GM10847 (cell line): ENCODE data around the gene TGDS.
A peak's percentile ranks its signal among the peaks of the same experiment; 100 is the strongest.

Source experiments
- POLR2A ChIP-seq: IDR thresholded peaks from 2 replicates; pipeline ENCODE4 v1.6.1; 2011; ENCODE audit not compliant: insufficient read length; ENCODE audit errors: extremely low read depth

TGDS gene

GRCh38 chr13:94595950-94596574, at the start of gene TGDS:
TGDS (minus strand) TSS chr13:94596152; CDS start chr13:94596136, 16 bp downstream.
- peak; percentile 98 for TF ChIP-seq POLR2A

- no peak for TF ChIP-seq POLR2A
Measured at GRCh38 chr13:94641409-94641941, 45.5 kb upstream of the TGDS start.

- no peak for TF ChIP-seq POLR2A
Measured at GRCh38 chr13:94640721-94641120, 44.8 kb upstream of the TGDS start.

DNA sequence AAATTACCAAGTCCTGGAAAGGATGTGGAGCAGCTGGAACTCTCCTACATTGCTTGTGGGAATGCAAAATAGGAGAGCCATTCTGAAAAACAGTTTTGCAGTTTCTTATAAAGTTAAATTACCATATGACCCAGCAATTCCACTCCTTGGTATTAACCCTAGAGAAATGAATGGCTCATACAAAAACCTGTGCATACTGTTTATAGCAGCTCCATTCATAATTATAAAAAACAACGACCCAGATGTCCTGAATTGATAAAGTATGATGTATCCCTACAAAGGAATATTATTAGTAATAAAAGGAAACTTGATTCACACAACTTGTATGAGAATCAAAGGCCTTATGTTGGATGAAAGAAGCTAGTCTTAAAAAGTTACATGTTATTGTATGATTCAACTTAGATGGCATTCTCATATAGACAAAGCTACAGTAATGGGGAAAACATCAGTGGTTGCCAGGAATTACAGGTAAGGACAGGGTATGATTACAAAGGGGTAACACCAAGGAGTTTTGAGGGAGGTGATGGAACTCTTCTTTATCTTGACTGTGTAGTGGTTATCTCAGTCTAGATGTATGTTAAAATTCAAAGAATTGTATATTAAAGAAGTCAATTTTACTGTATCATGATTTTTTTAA, 41.1 kb upstream of the TGDS start:
- no peak for TF ChIP-seq POLR2A

- TF ChIP-seq POLR2A = no peak
Measured at GRCh38 chr13:94632226-94632980, 36.5 kb upstream of the TGDS start.

- no peak for TF ChIP-seq POLR2A
Measured at GRCh38 chr13:94630858-94631257, 34.9 kb upstream of the TGDS start.

DNA sequence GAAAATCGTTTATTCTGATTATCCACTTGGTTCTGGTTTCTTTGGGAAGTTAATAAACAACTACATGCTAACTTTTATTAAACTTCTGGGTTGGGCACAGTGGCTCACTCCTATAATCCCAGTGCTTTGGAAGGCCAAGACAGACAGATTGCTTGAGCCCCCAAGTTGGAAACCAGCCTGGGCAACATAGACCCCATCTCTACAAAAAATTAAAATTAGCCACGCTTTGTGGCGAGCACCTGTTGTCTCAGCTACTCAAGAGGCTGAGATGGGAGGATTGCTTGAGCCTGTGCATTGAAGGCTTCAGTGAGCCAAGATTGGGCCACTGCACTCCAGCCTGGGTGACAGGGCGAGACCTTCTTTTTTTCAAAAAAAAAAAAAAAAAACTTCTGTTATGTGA, 27.4 kb upstream of the TGDS start:
- no peak for TF ChIP-seq POLR2A

GRCh38 chr13:94622344-94622743, 26.4 kb upstream of the TGDS start:
- no peak for TF ChIP-seq POLR2A

DNA sequence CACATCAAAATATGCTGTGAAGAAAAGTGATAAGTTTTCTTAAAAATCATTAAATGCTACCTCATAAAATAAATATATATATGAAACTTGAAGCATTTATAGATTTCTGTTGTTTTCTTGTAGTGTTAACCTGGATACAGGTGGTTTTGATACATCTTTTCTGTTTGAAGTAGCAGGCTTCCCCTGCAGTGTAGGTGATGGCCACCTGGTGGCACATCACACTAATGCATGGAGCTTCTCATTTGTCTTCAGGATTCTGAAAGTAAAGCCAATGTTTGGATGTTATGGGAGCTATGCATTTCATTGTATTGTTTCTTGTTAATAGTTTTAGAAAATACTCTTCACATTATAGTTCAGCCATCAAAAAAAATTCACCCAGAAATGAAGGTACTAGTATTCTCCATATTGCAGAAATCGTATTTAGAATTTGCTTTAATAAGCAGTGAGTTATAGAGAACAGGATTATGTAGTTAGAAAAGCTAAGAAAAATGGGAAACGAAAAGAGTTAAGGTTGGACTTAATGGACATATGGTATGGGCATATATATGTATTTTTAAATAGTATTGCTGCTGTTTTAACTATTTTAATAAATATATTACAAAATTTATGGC, 24.4 kb upstream of the TGDS start:
- TF ChIP-seq POLR2A = no peak

DNA sequence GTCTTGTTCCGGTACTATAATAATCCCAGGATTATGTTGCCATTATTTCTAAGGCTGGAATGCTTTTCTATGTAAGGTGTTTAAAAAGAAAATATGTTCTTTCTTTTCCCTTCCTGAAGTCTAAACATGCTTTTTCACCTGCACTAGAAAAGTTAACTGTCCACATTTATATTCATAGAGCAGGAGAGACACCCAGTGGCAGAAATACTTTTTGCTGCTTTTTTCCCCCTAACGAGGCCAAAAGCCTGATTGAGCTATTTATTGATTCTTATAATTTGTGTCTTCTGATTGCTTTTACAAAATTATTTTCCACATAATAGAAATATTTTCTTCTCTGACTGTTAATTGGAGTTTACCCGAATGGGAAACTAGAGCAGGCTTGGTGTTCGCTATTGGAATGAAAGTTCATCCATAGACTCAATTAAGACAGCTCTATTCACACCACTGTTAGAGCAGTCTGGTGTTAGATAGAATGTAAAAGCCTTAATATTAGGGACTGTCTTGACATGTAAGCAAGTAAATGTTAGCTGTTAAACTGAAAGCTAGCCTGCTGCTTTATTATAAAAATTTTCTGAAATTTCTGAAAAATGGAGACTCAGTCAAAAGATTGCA, 21.5 kb upstream of the TGDS start:
- TF ChIP-seq POLR2A = no peak

DNA sequence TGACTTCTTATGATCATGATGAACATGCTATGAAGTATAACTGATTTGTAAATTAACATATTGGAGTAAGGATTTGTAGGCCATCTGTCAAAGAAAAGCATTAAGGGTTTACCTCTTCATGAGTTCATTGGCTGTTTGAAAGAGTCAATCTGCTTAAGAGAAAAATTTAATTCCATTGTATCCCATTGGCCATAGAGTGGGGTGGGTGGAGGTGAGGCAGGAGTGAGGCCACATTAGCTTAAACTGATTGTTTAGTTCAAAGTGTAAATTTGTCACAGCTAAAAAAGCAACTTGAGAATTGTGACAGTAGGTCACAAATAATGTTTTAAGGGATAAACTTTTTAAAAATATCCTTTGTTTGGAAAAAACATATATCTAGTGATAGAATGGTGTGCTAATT, 17.1 kb upstream of the TGDS start:
- no peak for TF ChIP-seq POLR2A

- no peak for TF ChIP-seq POLR2A
Measured at GRCh38 chr13:94612050-94612449, 16.1 kb upstream of the TGDS start.

DNA sequence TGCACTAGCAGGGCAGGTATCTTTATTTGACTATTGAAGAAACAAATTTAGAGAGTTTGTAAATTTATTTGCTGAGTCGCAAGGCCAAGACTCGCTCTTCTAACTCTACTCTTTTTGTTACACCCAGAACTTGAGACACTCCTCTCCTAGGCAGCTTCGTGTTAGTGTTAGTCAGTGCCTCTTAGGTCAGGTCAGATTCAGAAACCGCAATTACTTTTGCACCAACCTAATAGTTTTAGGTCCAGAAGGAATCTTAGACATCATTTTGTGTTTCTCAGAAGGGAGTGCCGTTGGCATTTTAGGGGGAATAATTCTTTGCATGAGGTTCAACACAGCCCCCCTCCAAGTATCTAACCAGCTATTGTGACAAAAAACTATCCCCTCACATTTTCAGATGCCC, 14.5 kb upstream of the TGDS start:
- no peak for TF ChIP-seq POLR2A

DNA sequence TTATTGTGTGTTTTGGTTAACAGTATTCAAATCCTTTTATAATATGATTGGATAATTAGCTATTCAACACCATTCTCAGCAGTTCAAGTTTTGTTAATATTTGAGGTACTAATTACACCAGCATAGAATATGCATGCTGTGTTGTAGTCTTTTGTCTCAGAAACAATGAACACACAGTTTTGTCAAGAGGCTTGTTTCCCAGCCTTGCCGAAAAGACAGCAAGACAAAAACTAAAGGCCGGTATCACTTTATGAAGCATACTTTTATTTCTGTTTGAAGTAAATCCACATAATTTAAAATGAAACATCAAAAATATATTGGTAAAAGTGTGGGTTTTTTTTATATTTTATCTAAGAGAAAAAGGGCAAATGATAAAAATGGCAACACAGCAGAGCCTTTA, 13.2 kb upstream of the TGDS start:
- TF ChIP-seq POLR2A = no peak

DNA sequence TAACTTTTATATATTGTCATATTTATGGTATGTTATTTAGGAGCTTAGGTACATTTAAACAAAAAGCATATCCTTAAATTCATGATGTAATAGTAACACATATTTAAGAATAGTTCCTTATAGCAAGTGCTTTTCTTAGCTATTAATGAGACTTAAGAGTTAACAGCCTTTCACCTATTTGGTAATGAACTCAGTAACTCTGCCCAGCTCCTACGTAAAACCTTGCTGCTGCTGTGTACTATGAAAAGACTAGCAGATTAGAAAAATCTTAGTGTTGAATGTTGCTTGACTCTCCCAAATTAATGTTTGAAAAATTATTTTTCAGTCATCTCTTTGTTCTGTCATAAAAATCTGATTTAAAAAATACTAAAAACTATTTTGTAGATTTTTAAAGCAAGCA, 12.6 kb upstream of the TGDS start:
- TF ChIP-seq POLR2A = no peak
